ENCODE measurements around the gene MSI2. TPM values are rescaled to one million over a fixed set of nuclear protein-coding genes. Genes with fewer than 3 reads are reported as not detected.

Gene MSI2
- total and polyA plus RNA-seq, 4 donors, result 9.4 to 64.0 (median 30.4) TPM

DNA sequence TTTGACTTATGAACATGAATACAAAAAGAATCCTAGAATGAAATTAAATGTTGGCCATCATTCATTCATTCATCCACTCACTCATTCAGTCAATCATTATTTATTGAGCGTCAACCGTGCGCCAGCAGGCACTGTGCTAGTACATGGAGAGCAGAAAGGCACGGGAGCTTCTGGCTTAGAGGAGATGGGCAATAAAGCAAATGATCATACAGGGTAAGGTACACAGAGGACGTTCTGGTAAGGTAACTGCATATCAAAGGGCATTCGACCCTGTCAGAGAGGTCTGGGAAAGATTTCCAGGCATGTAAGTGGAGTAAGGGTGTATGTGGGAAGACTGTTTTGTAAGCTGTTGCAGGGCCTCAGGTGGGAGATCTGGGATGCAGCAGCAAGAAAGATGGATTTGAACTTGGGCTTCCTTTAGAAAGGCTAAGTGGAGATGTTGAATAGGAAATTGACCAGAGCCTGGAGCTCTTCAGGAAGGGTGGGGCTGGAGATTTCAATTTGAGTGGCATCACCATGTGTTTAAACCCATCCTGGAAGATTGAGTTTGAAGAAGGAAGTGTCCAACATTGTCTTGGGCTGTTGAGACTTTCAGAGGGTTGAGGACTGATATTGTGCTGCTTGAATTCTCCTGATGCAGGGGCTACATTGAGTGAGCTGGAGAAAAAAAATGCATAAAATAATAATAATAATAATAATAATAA is 2.8 kb upstream of the MSI2 start:
- Histone ChIP-seq H3K36me3 (ENCODE audit: control insufficient read depth in 4 of 4, insufficient read depth in 4 of 4, low read length in 4 of 4) (peaks cover 0 to under 1% (median 0%) of the 10 kb centered on the region in 4 donors), H3K9me3 (ENCODE audit: control insufficient read depth in 4 of 4, insufficient read depth in 3 of 4, low read length in 3 of 4) (peaks cover 0 to 8% (median 0%) of the 10 kb centered on the region in 4 donors), H3K9ac (ENCODE audit: insufficient read depth in 1 of 2, low read length in 2 of 2) (no peak overlapping the region), H3K4me1 (ENCODE audit: control insufficient read depth in 5 of 5, insufficient read depth in 5 of 5, low read length in 5 of 5) (peaks cover under 1 to 4% (median 3%) of the 10 kb centered on the region in 5 donors), H3K27me3 (ENCODE audit: control insufficient read depth in 3 of 3, insufficient read depth in 3 of 3, low read length in 2 of 3) (no peaks in the 10 kb centered on the region), H3K4me3 (no peak overlapping the region), H3K27ac (ENCODE audit: low read depth in 1 of 2, low read length in 1 of 2) (no peak overlapping the region)
- ATAC-seq (ENCODE audit: insufficient read depth, low FRiP score), result no peak
- no peak for TF ChIP-seq CTCF (IDR thresholded peaks at IDR 0.05; ENCODE audit: control extremely low read depth, extremely low read depth)
- whole genome bisulfite sequencing, 2 donors, result 74 to 85% methylated on average over 6 of the region's 6 CpGs
- no peak for DNase-seq

- Histone ChIP-seq H3K27me3 (ENCODE audit: control insufficient read depth in 3 of 3, insufficient read depth in 3 of 3, low read length in 2 of 3) (no peaks in the 10 kb centered on the region), H3K27ac (ENCODE audit: low read depth in 1 of 2, low read length in 1 of 2) (peak overlapping the region in 1 of 2 donors; percentile 95), H3K36me3 (ENCODE audit: control insufficient read depth in 4 of 4, insufficient read depth in 4 of 4, low read length in 4 of 4) (peaks cover 0 to 7% (median under 1%) of the 10 kb centered on the region in 4 donors), H3K9ac (ENCODE audit: insufficient read depth in 1 of 2, low read length in 2 of 2) (no peak overlapping the region), H3K9me3 (ENCODE audit: control insufficient read depth in 4 of 4, insufficient read depth in 3 of 4, low read length in 3 of 4) (peaks cover 0 to 5% (median 0%) of the 10 kb centered on the region in 4 donors), H3K4me3 (no peak overlapping the region), H3K4me1 (ENCODE audit: control insufficient read depth in 5 of 5, insufficient read depth in 5 of 5, low read length in 5 of 5) (peaks cover 4 to 19% (median 13%) of the 10 kb centered on the region in 5 donors)
- DNase-seq, result no peak
- TF ChIP-seq CTCF (IDR thresholded peaks at IDR 0.05; ENCODE audit: control extremely low read depth, extremely low read depth), result no peak
- WGBS, 2 donors, result 30 to 31% methylated on average over 16 of the region's 16 CpGs
- ATAC-seq (ENCODE audit: insufficient read depth, low FRiP score), result no peak
Observed at GRCh38 chr17:57255182-57255775, 1.0 kb upstream of the MSI2 start.

- H3K4me3 ChIP-seq, result peak overlapping the region; percentile 71
- no peaks in the 10 kb centered on the region for H3K9me3 ChIP-seq (ENCODE audit: control insufficient read depth in 4 of 4, insufficient read depth in 3 of 4, low read length in 3 of 4)
- TF ChIP-seq CTCF (IDR thresholded peaks at IDR 0.05; ENCODE audit: control extremely low read depth, extremely low read depth), result no peak
- peak overlapping the region; percentile 50 to 85 for H3K9ac ChIP-seq (ENCODE audit: insufficient read depth in 1 of 2, low read length in 2 of 2)
- H3K27me3 ChIP-seq (ENCODE audit: control insufficient read depth in 3 of 3, insufficient read depth in 3 of 3, low read length in 2 of 3), result no peaks in the 10 kb centered on the region
- peaks cover 4 to 19% (median 14%) of the 10 kb centered on the region in 5 donors for H3K4me1 ChIP-seq (ENCODE audit: control insufficient read depth in 5 of 5, insufficient read depth in 5 of 5, low read length in 5 of 5)
- H3K27ac ChIP-seq (ENCODE audit: low read depth in 1 of 2, low read length in 1 of 2), result peak overlapping the region in 1 of 2 donors; percentile 92
- ATAC-seq (ENCODE audit: insufficient read depth, low FRiP score) (peak; percentile 9), DNase-seq (peak in 2 of 3 donors; percentile 49 to 52)
- peaks cover 0 to 9% (median under 1%) of the 10 kb centered on the region in 4 donors for H3K36me3 ChIP-seq (ENCODE audit: control insufficient read depth in 4 of 4, insufficient read depth in 4 of 4, low read length in 4 of 4)
- 1% methylated on average over 19 to 36 of the region's 36 CpGs for WGBS, 2 donors
Observed at GRCh38 chr17:57256708-57257112, 387 bp downstream of the MSI2 start.
